ENCODE data around the gene ATP9B.
"Not testable (repeated sequence)": the region's sequence is repeated elsewhere in the genome, so short reads cannot be mapped to it uniquely, and the experiment has no call there.

ATP9B gene

DNA sequence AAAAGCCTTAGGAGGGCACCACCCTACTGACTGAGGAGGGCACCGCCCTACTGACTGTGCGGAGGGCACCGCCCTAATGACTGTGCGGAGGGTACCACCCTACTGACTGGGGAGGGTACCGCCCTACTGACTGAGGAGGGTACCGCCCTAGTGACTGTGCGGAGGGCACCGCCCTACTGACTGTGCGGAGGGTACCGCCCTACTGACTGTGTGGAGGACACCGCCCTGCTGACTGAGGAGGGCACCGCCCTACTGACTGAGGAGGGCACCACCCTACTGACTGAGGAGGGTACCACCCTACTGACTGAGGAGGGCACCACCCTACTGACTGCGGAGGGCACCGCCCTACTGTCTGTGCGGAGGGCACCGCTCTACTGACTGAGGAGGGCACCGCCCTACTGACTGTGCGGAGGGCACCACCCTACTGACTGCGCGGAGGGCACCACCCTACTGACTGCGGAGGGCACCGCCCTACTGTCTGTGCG, 176.4 kb downstream of the ATP9B start:
- DNase-seq (ENCODE audit: low spot score) = no peak

DNA sequence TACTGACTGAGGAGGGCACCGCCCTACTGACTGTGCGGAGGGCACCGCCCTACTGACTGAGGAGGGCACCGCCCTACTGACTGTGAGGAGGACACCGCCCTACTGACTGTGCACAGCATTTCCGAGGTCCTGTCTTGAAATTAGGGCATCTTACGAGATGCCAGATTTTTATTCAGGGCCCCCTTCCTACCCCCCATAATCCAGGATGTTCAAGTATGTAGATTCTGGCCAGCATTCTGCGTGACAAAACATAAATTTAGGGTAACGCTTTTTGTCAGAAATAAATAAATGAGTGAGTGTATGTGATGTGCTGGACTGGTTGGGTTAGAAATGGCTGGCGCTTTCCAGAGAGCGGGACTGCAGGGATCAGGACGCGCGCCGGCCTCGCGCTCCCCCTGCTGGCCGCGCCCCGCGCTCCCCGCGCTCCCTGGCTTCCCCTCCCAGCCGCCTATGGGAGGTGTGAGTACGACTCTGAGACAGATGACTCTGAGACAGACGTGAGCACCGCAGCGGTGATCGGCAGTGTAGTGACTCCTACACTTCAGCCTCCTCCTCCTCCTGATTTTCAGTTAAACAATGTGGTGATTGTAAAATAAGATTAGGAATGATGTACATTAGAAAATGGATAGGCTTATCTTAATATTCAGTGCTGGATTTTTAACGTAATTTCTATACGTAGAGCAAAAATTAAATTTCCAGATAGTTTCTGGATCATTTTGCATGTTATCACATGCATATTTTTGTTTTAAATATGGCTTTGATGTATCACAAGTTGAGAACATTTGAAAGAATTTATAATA, 177.3 kb downstream of the ATP9B start:
- peak; percentile 80 for DNase-seq (ENCODE audit: low spot score)

DNA sequence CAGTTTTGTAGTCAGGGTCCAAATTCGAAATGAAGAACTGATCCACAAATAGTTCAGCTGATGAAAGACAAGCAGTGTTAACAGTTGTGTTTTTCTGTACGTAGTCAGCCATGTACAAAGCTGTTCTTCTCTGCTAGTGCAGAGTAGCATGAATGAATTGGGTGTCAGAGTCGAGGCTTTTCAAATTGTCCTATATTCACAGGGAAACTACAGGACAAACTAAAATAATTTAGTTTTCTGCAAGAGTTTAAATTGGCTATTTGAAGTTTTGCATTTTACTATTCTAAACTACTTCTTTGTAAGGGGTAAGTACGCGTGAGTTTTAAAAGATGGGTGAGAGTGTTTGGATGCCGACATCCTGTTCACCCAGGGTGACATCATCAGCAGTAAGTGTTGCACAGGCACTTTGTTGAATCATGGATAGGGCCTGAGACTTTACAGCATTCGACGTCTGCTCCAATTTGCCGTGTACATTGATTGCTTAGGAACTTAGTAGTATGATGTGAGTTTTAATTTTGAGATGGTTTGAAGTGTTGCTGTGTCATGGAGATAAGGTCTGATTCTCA, 179.4 kb downstream of the ATP9B start:
- no peak for DNase-seq (ENCODE audit: low spot score)

DNA sequence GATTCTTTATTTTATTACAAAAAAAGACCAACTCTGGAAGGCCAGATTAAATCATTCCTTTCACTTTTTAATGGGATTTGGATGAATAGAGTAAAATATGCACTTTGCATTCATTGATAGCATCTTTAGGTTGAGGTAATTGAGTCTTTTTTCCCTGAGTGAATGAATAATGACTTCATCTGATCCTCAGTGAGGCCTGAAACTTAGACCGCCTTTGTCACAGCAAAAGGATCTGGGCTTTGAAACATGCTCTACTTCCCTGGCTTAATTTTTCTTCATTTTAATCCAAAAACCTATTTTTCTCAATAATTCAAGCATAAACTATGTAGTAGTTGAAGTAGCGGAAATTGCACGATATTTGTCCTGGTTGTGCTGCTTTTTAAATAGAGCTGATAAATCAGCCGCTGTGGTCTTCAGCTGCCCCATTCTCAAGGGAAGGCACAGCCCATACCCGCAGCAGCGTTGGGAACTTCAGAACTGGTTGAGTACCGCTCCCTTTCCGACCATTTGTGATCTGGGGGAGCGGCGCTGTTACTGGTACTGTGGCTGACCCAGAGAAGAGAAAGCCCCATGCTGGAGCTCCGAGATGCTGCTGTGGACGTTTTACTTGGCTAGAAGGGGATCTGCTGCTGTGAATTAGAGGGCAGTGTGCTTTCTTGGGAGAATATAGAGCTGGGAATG, 181.2 kb downstream of the ATP9B start:
- DNase-seq (ENCODE audit: low spot score) = no peak

DNA sequence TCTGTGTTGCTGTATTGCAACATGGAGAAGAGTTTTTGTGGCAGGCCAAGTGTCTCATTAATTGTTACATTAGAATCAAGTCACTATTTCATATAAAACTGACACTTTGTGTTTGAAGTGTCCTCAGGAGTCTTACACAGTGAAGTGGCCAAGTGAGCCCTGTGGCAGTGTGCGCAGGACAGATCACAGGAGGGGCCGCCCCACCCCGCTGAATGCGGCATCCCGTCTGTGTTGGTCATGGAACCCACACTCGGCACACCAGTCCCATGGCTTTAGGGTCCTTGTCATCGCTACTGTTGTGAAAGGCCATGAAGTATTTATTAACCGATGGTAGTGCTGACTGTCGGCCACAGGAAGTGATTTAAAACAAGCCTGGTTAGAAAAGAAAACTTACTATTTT, 181.8 kb downstream of the ATP9B start:
- no peak for DNase-seq (ENCODE audit: low spot score)

DNA sequence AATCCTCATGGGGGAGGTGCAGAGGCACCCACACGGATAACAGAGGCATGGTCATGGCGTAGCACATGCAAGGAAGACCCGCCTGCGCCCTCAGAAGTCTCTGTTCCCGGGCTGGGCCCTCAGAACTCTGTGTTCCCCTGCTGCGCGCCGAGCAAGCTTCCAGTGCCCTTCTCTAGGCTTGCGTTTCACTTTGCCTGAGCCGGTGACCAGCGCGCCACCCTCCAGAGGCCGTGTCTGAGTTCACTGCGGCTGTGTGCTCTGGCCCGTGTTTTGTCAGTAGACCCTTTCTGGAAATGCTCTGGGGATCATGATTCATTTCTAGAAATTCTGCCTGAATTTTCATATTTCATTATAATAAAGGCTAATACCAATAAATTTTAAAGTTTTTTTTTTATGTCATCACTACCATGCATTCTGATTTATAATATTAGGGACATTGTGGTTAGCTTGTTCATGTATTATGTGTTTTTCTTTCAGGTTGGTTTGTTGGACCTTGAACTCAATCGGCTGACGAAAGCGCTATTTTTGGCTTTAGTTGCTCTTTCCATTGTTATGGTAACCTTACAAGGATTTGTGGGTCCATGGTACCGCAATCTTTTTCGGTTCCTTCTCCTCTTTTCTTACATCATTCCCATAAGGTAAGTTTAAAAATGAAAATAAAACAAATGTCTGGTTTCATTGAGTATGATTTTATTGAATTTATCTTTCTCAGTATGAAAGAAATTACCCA, 183.9 kb downstream of the ATP9B start:
- no peak for DNase-seq (ENCODE audit: low spot score)

DNA sequence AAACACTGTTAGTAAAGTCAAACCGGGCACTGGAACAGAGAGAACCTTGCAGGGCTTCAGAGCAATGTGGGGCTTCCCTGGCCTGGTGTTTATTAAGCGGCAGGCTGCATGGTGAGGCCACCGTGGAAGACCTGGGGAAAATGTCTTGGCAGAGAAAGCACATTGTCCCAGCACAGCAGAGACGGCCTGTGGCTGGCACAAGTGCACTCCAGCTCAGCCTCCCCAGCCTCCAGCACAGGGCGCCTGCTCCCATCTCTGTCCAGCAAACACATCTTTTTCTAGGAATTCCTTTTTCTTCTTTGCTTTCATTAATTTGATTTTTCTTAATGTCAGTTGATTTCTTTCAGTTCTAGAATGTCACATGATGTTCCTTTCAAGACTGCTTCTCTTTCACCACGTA, 188.3 kb downstream of the ATP9B start:
- peak; percentile 20 for DNase-seq (ENCODE audit: low spot score)

DNA sequence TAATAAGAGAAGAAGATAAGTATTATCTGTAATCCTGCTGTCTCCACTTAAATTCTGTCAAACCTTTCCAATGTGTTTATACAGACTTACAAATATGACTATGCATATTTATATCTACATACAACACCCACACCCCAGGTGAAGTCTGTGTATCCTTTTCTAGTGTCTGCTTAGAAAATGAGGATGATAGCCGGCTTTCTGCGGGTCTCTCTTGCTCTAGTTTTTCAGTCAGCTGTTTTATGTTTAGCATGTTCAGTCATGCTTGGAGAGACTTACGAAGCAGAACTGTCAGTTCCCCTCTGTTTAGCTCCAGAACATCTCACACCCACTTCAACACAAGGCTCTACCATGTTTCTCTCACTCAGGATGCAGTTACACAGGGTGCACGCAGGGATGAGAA, 189.3 kb downstream of the ATP9B start:
- no peak for DNase-seq (ENCODE audit: low spot score)

DNA sequence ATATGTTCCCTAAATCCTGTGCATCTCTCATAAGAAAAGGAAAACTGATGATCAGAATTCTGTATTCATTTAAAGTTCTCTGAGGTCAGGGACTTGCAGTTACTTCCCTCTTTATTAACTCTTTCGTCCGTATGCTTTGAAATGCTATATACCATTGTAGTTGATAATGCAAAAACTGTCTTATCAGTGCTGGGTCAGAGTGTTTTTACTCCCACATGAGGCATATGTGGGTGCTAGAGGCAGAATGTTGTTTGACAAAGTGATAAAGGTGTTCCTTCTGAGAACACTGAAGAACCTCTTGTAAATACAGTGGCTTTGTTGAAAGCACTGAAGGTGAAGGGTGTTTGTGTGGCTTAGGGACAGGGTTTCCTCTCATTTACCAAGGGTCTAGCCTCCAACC, 190.0 kb downstream of the ATP9B start:
- no peak for DNase-seq (ENCODE audit: low spot score)

DNA sequence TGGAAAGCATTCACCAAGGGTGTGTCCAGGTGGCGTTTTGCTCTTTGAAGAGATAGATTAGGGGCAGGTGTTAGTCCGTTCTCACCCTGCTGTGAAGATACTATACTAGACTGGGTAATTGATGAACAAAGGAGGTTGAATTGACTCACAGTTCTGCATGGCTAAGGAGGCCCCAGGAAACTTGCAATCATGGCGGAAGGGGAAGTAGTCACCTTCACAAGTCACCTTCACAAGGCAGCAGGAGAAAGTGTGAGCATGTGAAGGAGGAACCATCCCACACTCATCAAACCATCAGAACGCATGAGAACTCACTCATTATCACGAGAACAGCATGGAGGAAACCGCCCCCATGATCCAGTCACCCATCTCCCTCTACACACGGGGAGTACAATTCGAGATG, 190.8 kb downstream of the ATP9B start:
- DNase-seq (ENCODE audit: low spot score) = no peak

DNA sequence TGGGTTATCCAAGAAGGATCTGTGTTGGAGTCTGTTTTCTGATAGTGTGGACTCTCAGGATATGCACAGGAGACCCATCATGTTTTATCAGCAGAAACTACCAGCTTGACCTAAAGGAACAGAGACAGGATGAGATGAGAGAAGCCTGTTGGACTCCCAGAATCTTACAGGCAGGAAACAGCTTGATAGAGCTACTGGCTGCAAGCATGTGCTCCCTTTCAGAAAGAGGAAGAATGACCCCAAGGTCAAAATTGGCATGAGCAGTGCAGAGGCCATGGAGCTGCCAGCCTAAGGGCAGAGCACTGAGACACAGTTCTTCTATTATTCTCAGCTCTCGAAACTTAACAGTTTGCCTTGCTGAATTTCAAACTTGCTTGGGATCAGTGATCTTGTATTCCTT, 191.3 kb downstream of the ATP9B start:
- DNase-seq (ENCODE audit: low spot score) = no peak

DNA sequence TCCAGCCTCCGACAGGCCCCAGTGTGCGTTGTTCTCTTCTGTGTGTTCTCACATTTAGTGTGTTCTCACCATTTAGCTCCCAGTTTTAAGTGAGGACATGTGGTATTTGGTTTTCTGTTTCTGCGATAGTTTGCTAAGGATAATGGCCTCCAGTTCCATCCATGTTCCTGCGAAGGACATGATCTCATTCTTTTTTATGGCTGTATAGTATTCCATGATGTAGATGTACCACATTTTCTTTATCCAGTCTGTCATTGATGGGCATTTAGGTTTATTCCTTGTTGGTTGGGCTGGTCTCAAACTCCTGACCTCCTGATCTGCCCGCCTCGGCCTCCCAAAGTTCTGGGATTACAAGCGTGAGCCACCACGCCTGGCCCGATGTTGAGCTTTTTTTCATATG, 195.9 kb downstream of the ATP9B start:
- DNase-seq (ENCODE audit: low spot score) = not testable (repeated sequence)

DNA sequence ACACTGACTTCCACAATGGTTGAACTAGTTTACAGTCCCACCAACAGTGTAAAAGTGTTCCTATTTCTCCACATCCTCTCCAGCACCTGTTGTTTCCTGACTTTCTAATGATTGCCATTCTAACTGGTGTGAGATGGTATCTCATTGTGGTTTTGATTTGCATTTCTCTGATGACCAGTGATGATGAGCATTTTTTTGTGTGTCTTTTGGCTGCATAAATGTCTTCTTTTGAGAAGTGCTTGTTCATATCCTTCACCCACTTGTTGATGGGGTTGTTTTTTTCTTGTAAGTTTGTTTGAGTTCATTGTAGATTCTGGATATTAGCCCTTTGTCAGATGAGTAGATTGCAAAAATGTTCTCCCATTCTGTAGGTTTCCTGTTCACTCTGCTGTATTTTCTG, 202.6 kb downstream of the ATP9B start:
- not testable (repeated sequence) for DNase-seq (ENCODE audit: low spot score)

DNA sequence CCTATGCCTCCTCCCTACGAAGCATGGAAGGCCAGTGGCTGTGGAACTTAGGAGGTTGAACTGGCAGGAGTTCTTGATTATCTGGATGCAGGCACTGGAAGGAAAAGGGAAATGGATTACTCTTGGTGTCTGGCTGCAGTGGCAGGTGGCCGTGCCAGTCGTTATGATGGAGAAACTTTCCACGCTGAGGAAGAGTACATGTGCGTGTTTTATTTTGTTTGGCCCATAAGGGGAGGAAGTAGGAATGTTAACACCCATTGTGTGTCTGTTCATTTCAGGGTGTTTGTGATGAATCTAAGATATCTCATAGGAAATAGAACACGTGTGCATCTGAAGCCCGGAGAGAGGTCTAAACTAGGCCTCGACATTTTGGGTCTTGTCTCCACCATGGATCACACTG, 203.7 kb downstream of the ATP9B start:
- DNase-seq (ENCODE audit: low spot score) = no peak

DNA sequence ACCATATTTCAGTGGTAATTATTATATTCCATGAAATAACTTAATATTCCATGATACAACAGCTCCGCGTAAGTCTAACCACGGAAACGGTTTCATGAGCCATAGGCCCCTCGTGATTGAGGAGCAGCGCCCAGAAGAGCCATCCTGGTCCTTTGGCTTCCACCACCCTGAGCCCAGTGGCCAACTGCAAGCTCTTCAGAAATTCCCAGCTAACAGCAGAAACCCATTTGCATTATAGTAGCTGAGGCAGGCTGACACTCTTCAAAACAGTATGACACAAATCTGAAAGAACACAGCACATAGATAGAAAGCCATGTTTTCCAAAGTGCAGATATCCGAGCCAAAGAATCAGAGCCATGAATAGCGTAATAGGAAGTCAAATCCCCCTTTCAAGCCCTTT, 205.6 kb downstream of the ATP9B start:
- DNase-seq (ENCODE audit: low spot score) = no peak

DNA sequence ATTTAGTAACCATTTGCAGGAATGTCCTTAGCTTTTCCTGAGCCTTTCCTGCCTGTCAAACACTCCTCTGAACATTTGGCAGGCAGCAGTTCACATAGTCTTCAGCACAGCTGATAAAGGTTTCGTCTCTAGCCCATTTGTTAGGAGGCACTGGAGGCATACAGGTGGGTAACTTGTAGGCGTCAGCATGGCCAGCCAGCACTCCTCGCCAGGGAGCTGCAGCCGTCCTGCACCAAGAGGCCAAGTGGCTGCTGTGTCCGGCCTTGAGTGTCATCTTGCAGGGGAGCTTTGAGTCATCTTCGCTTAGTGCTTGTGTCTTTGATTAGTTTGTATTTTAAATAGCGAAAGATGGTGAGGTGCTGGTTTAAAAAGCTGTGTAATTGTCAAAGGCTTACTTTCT, 206.3 kb downstream of the ATP9B start:
- DNase-seq (ENCODE audit: low spot score) = no peak

DNA sequence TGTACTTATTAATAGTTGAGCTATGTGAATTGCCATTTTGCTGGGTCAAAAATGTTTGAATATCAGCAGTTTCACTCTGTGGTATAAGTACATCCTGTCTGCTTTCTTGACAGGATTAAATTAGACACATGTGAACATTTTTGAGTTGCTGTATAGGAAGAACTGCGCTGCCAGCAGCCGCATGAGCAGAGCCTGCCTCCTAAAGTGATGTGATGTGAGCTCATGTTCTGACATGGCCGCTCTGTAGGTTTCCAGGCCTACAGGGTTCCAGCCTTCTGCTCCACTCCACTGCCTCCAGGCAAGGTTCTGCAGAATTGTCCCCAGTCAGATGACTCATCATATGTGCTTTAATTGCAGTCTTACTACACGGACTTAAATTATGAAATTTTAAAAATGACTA, 206.8 kb downstream of the ATP9B start:
- DNase-seq (ENCODE audit: low spot score) = no peak

DNA sequence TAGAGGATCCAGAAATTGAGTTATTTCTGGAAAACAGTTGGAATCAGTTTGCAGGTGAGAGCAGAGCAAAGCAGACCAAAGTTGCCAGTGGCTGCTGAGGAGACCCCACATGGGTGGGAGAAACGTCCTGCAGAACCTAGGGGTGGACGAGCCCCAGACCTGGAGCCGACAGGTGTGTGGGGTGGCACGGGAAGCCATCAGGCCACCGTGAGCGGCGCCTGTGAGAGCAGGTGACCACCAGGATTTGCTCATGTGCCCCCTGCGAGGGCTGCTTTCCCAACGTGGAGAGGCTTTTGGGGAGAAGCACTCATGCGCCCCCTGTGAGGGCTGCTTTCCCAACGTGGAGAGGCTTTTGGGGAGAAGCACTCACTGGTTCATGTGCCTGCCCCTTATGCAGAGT, 209.7 kb downstream of the ATP9B start:
- DNase-seq (ENCODE audit: low spot score) = no peak

DNA sequence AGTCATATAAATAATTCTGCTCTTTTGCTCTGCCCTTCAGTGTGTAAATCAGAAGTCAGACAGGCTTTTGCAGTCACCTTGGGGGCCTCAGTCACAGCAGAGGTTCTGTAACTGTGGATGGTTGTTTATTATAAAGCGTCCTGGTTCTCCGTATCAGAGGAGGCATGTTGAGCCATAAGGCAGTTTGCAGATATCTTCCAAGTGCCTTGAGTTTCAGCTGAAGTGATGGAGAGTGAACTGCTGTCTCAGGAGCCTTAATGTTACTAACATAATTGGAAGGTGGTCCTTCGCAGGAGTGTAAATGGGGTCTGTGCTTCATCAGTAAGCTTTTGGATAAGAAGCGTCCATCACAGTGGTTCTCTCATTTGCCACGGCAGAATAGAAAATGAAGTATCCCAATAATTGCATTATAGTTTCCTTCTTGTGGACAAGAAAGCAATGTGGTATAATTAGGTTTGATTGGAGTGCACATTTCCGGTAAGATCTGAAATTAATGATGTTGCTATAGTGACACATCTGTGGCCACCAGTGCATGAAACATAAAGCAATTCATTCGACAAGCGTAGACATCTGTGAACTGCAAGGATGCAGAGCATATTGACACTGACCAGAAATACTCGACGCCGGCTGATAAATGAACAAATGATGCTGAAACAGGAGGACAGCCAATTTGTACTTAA, 214.1 kb downstream of the ATP9B start:
- DNase-seq (ENCODE audit: low spot score) = no peak

DNA sequence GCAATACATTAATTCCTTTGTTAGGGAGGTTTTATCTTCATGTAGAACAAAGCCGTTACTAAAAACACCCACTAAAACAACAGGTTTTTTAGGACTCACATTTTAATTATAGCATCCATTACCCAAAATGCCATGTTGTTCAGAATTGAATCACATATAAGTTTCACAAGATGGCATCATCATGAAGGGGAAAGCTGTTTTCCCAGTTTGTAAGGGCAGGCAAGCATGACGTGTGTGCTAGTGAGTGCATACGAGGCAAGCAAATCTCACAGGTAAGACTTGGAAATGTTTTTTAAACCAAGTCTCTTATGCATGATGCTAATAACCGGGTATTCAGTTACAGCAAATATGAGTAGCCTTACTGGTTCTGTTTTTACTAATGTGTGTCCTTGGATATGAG, 214.7 kb downstream of the ATP9B start:
- no peak for DNase-seq (ENCODE audit: low spot score)

DNA sequence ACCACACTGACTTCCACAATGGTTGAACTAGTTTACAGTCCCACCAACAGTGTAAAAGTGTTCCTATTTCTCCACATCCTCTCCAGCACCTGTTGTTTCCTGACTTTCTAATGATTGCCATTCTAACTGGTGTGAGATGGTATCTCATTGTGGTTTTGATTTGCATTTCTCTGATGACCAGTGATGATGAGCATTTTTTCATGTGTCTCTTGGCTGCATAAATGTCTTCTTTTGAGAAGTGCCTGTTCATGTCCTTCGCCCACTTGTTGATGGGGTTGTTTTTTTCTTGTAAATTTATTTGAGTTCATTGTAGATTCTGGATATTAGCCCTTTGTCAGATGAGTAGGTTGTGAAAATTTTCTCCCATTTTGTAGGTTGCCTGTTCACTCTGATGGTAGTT, 216.0 kb downstream of the ATP9B start:
- DNase-seq (ENCODE audit: low spot score) = not testable (repeated sequence)

DNA sequence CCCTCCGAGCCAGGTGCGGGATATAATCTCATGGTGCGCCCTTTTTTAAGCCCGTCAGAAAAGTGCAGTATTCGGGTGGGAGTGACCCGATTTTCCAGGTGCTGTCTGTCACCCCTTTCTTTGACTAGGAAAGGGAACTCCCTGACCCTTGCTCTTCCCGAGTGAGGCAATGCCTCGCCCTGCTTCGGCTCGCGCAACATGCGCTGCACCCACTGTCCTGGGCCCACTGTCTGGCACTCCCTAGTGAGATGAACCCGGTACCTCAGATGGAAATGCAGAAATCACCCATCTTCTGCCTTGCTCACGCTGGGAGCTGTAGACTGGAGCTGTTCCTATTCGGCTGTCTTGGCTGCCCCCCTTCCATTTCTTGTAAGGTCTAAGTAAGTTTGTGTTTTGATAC, 221.2 kb downstream of the ATP9B start:
- not testable (repeated sequence) for DNase-seq (ENCODE audit: low spot score)

Measured in cerebellar cortex (tissue), 1 donor.